Ovary (tissue), 3 donors: ENCODE results near the gene TLE5.

Experiments used
- CTCF ChIP-seq, 3 donors: fragments of 450-650 bp in 2 of 3; fragments of 200-600 bp in 1 of 3; IDR thresholded peaks; one replicate each; pipeline versions ENCODE4 v1.5.1 to v1.8.0; 2016 to 2022; ENCODE audit warnings: antibody characterized with exemption in 3 of 3, mild to moderate bottlenecking in 1 of 3
- POLR2A ChIP-seq: fragments of 450-650 bp; IDR thresholded peaks from one replicate; pipeline ENCODE4 v1.6.1; 2017; ENCODE audit warnings: antibody characterized with exemption, mild to moderate bottlenecking, moderate library complexity
- donor health status: DM: no; HTN: no; CAD: no.

- TF ChIP-seq CTCF (IDR thresholded peaks at IDR 0.05) (no peak), POLR2A (no peak)
These were observed 34.1 kb upstream of the TLE5 start for GRCh38 chr19:3096267-3096901.
